B cell (primary cell): ENCODE data around the gene SEC16A. TPM values are rescaled to one million over a fixed set of nuclear protein-coding genes. Genes with fewer than 3 reads are reported as not detected.

Source experiments
- ATAC-seq: fragments of 200-7000 bp; cut with Tn5 transposase; one replicate; pipeline ENCODE4 v1.10.0; 2021; ENCODE audit warnings: low read depth, mild to moderate bottlenecking, moderate number of reproducible peaks, moderate library complexity
- CTCF ChIA-PET: fragments of 350-600 bp; sonication (Branson Sonifier 250); formaldehyde crosslinking; loops from one replicate; lab custom pipeline; 2021; ENCODE audit warnings: antibody characterized with exemption, inconsistent platforms; lab: Charles Lee
- POLR2A ChIA-PET: fragments of 350-600 bp; sonication (Branson Sonifier 250); formaldehyde crosslinking; loops from one replicate; lab custom pipeline; 2021; ENCODE audit warnings: antibody characterized with exemption; lab: Charles Lee
- DNase-seq: peaks from one replicate; pipeline ENCODE4 v3.0.0; 2013
- H2AFZ ChIP-seq: 2 replicates; pipeline ENCODE4 v1.6.1; 2012; ENCODE audit warnings: mild to moderate bottlenecking, low read depth, low read length; ENCODE audit not compliant: insufficient read depth, poor library complexity, severe bottlenecking
- H3K27ac ChIP-seq, 2 donors: 1 replicate in 1 of 2; 2 replicates in 1 of 2; pipeline ENCODE4 v1.5.1; 2012 to 2013; ENCODE audit warnings: low read length in 2 of 2, mild to moderate bottlenecking in 2 of 2, moderate library complexity in 1 of 2
- H3K27me3 ChIP-seq, 4 experiments: fragments of 200-600 bp in 1 of 4; sonication (generic) in 1 of 4; replicated peaks in 1 of 4; 1 replicate in 2 of 4; 2 replicates in 2 of 4; pipeline versions ENCODE4 v1.6.1 to v1.7.0; 2013 to 2016; ENCODE audit warnings: low read length in 3 of 4, mild to moderate bottlenecking in 2 of 4, mixed read lengths in 1 of 4, moderate library complexity in 1 of 4; ENCODE audit not compliant: insufficient read depth in 4 of 4, control insufficient read depth in 3 of 4; ENCODE audit errors: control extremely low read depth in 1 of 4
- H3K36me3 ChIP-seq, 2 experiments: replicated peaks in 1 of 2; 1 replicate in 1 of 2; 2 replicates in 1 of 2; pipeline versions ENCODE4 v1.6.1 to v1.7.1; 2013; ENCODE audit warnings: low read length in 1 of 2; ENCODE audit not compliant: insufficient read depth in 2 of 2, control insufficient read depth in 1 of 2; ENCODE audit errors: control extremely low read depth in 1 of 2, extremely low read depth in 1 of 2
- H3K4me1 ChIP-seq, 2 donors: fragments of 200-600 bp in 1 of 2; sonication (generic) in 1 of 2; 1 replicate in 1 of 2; 2 replicates in 1 of 2; pipeline versions ENCODE4 v1.5.1 to v1.6.1; 2013 to 2017; ENCODE audit warnings: low read length in 2 of 2; ENCODE audit not compliant: control insufficient read depth in 2 of 2, insufficient read depth in 2 of 2
- H3K4me2 ChIP-seq: replicated peaks from 2 replicates; pipeline ENCODE3; 2012; ENCODE audit warnings: mild to moderate bottlenecking, low read depth, low read length; ENCODE audit not compliant: poor library complexity, severe bottlenecking
- H3K4me3 ChIP-seq, 5 experiments: fragments of 200-600 bp in 1 of 5; sonication (generic) in 1 of 5; 1 replicate in 3 of 5; 2 replicates in 2 of 5; pipeline versions ENCODE4 v1.5.1 to v1.7.0; 2011 to 2016; ENCODE audit warnings: low read length in 4 of 5, mild to moderate bottlenecking in 4 of 5, low read depth in 2 of 5, control low read depth in 1 of 5, moderate library complexity in 1 of 5; ENCODE audit not compliant: insufficient read depth in 1 of 5; ENCODE audit errors: control extremely low read depth in 1 of 5, extremely low read depth in 1 of 5
- H3K79me2 ChIP-seq: fragments of 200-600 bp; sonication (generic); one replicate; pipeline ENCODE4 v1.6.0; 2016; ENCODE audit warnings: low read length; ENCODE audit not compliant: control insufficient read depth, insufficient read depth
- H3K9ac ChIP-seq: fragments of 200-600 bp; sonication (generic); 2 replicates; pipeline ENCODE4 v1.6.1; 2017; ENCODE audit warnings: mild to moderate bottlenecking, low read length, moderate library complexity
- H3K9me3 ChIP-seq, 3 donors: one replicate each; pipeline versions ENCODE4 v1.6.1 to v1.7.1; 2013; ENCODE audit warnings: low read length in 2 of 3; ENCODE audit not compliant: control insufficient read depth in 2 of 3, insufficient read depth in 1 of 3; ENCODE audit errors: control extremely low read depth in 1 of 3
- H4K20me1 ChIP-seq: 2 replicates; pipeline ENCODE4 v1.6.0; 2012; ENCODE audit warnings: mild to moderate bottlenecking, low read length; ENCODE audit not compliant: insufficient read depth, control insufficient read depth, poor library complexity, severe bottlenecking
- H3K27ac Mint-ChIP-seq: one replicate; pipeline ENCODE4 v1.8.0; 2021; ENCODE audit warnings: mixed read lengths
- H3K27me3 Mint-ChIP-seq: one replicate; pipeline ENCODE4 v1.8.0; 2021; ENCODE audit warnings: mixed read lengths
- H3K4me1 Mint-ChIP-seq: one replicate; pipeline ENCODE4 v1.8.0; 2021; ENCODE audit warnings: mixed read lengths
- H3K4me3 Mint-ChIP-seq: one replicate; pipeline ENCODE4 v1.8.0; 2021; ENCODE audit warnings: mixed read lengths
- H3K9me3 Mint-ChIP-seq: one replicate; pipeline ENCODE4 v1.8.0; 2022; ENCODE audit warnings: mixed read lengths; ENCODE audit not compliant: insufficient read depth
- EZH2 ChIP-seq: IDR thresholded peaks from 2 replicates; pipeline ENCODE4 v1.6.1; 2012; ENCODE audit warnings: borderline replicate concordance, low read depth, mild to moderate bottlenecking, moderate library complexity, low read length; ENCODE audit not compliant: insufficient read depth, poor library complexity, severe bottlenecking
- WGBS: methylation state at CpG from one replicate; pipeline ENCODE4 v1.1.5; 2013; ENCODE audit warnings: missing lambda C conversion rate; ENCODE audit not compliant: insufficient coverage; 5-methylcytosine and 5-hydroxymethylcytosine counted together
- intact Hi-C: fragments of 100-400 bp; cut with micrococcal nuclease; formaldehyde crosslinking; loops from one replicate; pipeline ENCODE4 v1.10.0; 2022
- polyA plus RNA-seq: library from polyadenylated mRNA; depleted of rRNA; stranded (reverse); fragments of >200 nt; gene quantifications from 2 replicates; pipeline ENCODE4 v1.2.3, GENCODE V29; 2012
- total RNA-seq, 2 donors: library from RNA; stranded (reverse); fragments of 120-200 nt in 1 of 2; gene quantifications; 1 replicate in 1 of 2; 2 replicates in 1 of 2; pipeline versions ENCODE4 v1.2.3 to v1.2.4, GENCODE V29; 2013 to 2022
- TF ChIP-seq, protein P1 (sequence below): fragments of 200-600 bp; IDR thresholded peaks from one replicate; pipeline ENCODE4 v1.8.0; 2022; ENCODE audit warnings: antibody characterized with exemption, mild to moderate bottlenecking

Gene SEC16A
- total and polyA plus RNA-seq, 2 donors (not counting 1 experiment from before 2014, with no cell fraction given): 31.7 to 73.4 TPM

DNA sequence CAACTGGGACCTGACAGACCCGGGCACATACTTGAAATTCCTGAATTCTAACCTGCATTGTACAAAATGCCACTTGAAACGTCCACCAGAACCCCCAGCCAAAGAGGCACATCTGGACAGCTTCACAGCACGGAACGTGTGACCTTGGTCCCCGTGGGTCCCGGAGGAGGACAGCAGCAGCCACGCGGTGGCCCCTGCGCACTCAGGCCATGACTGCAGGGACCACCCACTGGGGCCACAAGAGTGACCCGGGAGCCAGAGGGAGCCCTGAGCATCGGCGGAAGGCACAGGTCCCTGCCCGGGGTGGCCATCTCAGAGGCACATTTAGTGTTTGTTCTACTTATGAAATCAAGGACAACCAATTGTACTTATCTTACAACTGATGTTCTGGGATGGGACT, 80.8 kb downstream of the SEC16A start:
- no peak for ATAC-seq
- intact Hi-C loops: loop anchor here (5.0 kb wide), 1 partner anchor 160 kb away; no protein-coding TSS in a partner anchor
- Histone ChIP-seq H2AFZ (no peak overlapping the region), H3K4me1 (peaks cover 39 to 44% of the 10 kb centered on the region in 2 donors), H4K20me1 (peaks cover 25% of the 10 kb centered on the region), H3K4me2 (no peak overlapping the region), H3K79me2 (peaks cover 50% of the 10 kb centered on the region), H3K9ac (no peak overlapping the region), H3K4me3 (no peak overlapping the region), H3K36me3 (peaks cover 1 to 27% of the 10 kb centered on the region in 2 experiments), H3K27ac (no peak overlapping the region), H3K9me3 (no peaks in the 10 kb centered on the region), H3K27me3 (no peaks in the 10 kb centered on the region)
- peaks cover 48% of the 10 kb centered on the region for H3K4me1 Mint-ChIP-seq
- no peak overlapping the region for H3K27ac Mint-ChIP-seq
- WGBS: 97% methylated on average over 9 of the region's 13 CpGs
- no peaks in the 10 kb centered on the region for H3K27me3 Mint-ChIP-seq
- H3K9me3 Mint-ChIP-seq: no peaks in the 10 kb centered on the region
- POLR2A ChIA-PET: no interaction called here
- no peak for DNase-seq
- CTCF ChIA-PET: interaction anchor here (1.8 to 2.5 kb wide), 2 partner anchors 7 to 39 kb away, joined by 6 to 16 read pairs; partner anchors contain the start of genes DNLZ, ENTR1 and PMPCA
- TF ChIP-seq, protein P1, sequence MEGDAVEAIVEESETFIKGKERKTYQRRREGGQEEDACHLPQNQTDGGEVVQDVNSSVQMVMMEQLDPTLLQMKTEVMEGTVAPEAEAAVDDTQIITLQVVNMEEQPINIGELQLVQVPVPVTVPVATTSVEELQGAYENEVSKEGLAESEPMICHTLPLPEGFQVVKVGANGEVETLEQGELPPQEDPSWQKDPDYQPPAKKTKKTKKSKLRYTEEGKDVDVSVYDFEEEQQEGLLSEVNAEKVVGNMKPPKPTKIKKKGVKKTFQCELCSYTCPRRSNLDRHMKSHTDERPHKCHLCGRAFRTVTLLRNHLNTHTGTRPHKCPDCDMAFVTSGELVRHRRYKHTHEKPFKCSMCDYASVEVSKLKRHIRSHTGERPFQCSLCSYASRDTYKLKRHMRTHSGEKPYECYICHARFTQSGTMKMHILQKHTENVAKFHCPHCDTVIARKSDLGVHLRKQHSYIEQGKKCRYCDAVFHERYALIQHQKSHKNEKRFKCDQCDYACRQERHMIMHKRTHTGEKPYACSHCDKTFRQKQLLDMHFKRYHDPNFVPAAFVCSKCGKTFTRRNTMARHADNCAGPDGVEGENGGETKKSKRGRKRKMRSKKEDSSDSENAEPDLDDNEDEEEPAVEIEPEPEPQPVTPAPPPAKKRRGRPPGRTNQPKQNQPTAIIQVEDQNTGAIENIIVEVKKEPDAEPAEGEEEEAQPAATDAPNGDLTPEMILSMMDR: no peak
- no peak for TF ChIP-seq EZH2
- H3K4me3 Mint-ChIP-seq: no peak overlapping the region

DNA sequence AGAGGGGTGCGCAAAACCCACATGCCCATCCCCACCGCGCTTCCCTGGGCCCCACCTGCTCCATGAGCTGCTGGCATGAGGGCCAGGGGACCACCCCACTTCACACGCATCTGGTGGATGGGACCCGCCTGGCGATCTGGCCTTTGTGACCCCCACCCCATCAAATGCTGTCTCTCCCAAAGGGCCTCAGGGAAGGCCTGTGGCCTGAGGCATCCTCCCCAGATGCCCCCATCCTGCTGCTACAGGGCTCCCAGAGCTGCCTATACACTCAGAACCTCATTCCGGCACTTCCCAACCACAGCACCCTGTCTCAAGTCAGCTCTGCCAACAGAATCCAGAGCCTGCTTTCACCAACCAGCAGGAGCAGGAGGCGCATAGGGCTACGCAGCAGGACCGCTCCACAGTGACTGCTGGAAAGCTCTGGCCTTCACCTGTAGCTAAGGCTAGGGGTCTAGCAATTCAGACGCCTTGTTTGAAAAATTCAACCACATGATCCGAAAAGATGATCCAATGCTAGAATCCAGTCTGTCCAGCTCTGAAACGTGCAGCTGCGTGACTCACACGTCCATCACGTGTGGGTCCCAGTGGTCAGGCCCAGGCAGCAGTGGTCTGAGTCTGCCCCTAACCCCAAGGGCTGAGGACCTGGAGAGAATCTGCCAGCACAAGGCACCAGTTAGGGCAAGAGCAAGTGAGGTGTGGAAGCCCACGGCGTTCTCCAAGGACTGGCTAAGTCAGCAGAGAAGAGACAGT, 81.5 kb downstream of the SEC16A start:
- 96% methylated on average over 18 of the region's 18 CpGs for WGBS
- Histone ChIP-seq H3K27me3 (no peaks in the 10 kb centered on the region), H3K9me3 (no peaks in the 10 kb centered on the region), H3K9ac (no peak overlapping the region), H3K4me1 (peaks cover 39 to 44% of the 10 kb centered on the region in 2 donors), H3K4me3 (no peak overlapping the region), H3K4me2 (no peak overlapping the region), H3K27ac (no peak overlapping the region), H3K79me2 (peaks cover 51% of the 10 kb centered on the region), H2AFZ (no peak overlapping the region), H3K36me3 (peaks cover 1 to 31% of the 10 kb centered on the region in 2 experiments), H4K20me1 (peaks cover 25% of the 10 kb centered on the region)
- ATAC-seq (no peak), DNase-seq (no peak)
- Mint-ChIP-seq H3K27ac (no peak overlapping the region), H3K9me3 (no peaks in the 10 kb centered on the region), H3K27me3 (no peaks in the 10 kb centered on the region), H3K4me3 (peak overlapping the region; percentile 34), H3K4me1 (peaks cover 48% of the 10 kb centered on the region)
- TF ChIP-seq, protein P1: no peak
- no peak for TF ChIP-seq EZH2
- POLR2A ChIA-PET: interaction anchor here (1.3 to 1.6 kb wide), 2 partner anchors 8 to 10 kb away, joined by 3 to 5 read pairs; partner anchors contain the start of genes ENTR1 and PMPCA
- CTCF ChIA-PET: interaction anchor here (1.0 to 2.5 kb wide), 4 partner anchors 8 to 231 kb away, joined by 4 to 16 read pairs (median 6); partner anchors contain the start of genes DNLZ, ENTR1 and PMPCA
- intact Hi-C loops: loop anchor here (2.0 to 5.0 kb wide), 3 partner anchors 81 to 435 kb away; partner anchors contain the start of gene SEC16A
